Coronary artery (tissue), 2 donors: ENCODE measurements around the gene SELENOS.

ENCODE experiments used
- DNase-seq: peaks from one replicate; pipeline ENCODE4 v3.0.0-alpha.2; 2017; ENCODE audit warnings: low spot score
- H3K27ac ChIP-seq, 2 donors: fragments of 200-600 bp; sonication (generic); one replicate each; pipeline ENCODE4 v1.5.1; 2016 to 2019
- H3K4me3 ChIP-seq: fragments of 200-600 bp; sonication (generic); 2 replicates; pipeline ENCODE4 v1.5.1; 2016; ENCODE audit warnings: mild to moderate bottlenecking, moderate library complexity
- CTCF ChIP-seq: fragments of 200-600 bp; sonication (generic); IDR thresholded peaks from one replicate; pipeline ENCODE4 v1.5.1; 2019; ENCODE audit warnings: antibody characterized with exemption

SELENOS gene

GRCh38 chr15:101254157-101255050 lies 22.9 kb downstream of the SELENOS start:
- no peak for DNase-seq
- TF ChIP-seq CTCF = no peak

GRCh38 chr15:101252836-101253235 lies 24.4 kb downstream of the SELENOS start:
- Histone ChIP-seq H3K4me3 (peak overlapping the region; percentile 96), H3K27ac (peak overlapping the region; percentile 73 to 99)
- TF ChIP-seq CTCF = no peak
- DNase-seq = no peak

More at GRCh38 chr15:101254157-101255050, 22.9 kb downstream of the SELENOS start:
- no peak overlapping the region for H3K27ac ChIP-seq
- H3K4me3 ChIP-seq = no peak overlapping the region

GRCh38 chr15:101251830-101252820 lies 25.2 kb downstream of the SELENOS start, which contains the start of gene CHSY1:
CHSY1 (minus strand) TSS chr15:101252048; CDS start chr15:101251456, 592 bp downstream.
- Histone ChIP-seq H3K4me3 (peak within 1 kb of the TSS; percentile 96), H3K27ac (peak within 1 kb of the TSS; percentile 73 to 99)
- DNase-seq = peak; percentile 95
- TF ChIP-seq CTCF = no peak

- TF ChIP-seq CTCF = no peak
- DNase-seq = no peak
- Histone ChIP-seq H3K27ac (peak overlapping the region; percentile 73 to 99), H3K4me3 (peak overlapping the region; percentile 96)
Observed at GRCh38 chr15:101250873-101251829, 26.1 kb downstream of the SELENOS start.

GRCh38 chr15:101250341-101250831 lies 26.9 kb downstream of the SELENOS start:
- Histone ChIP-seq H3K27ac (peak overlapping the region; percentile 73 to 99), H3K4me3 (peak overlapping the region; percentile 96)
- no peak for DNase-seq
- no peak for TF ChIP-seq CTCF

- DNase-seq = no peak
- no peak overlapping the region for H3K27ac ChIP-seq
Observed at GRCh38 chr15:101248274-101248673, 29.0 kb downstream of the SELENOS start.

More at GRCh38 chr15:101248274-101248673, 29.0 kb downstream of the SELENOS start:
- no peak overlapping the region for H3K4me3 ChIP-seq
- TF ChIP-seq CTCF = no peak
